ENCODE data around the gene NOP16.
"Not testable (repeated sequence)": the region's sequence is repeated elsewhere in the genome, so short reads cannot be mapped to it uniquely, and the experiment has no call there.

Gene NOP16

DNA sequence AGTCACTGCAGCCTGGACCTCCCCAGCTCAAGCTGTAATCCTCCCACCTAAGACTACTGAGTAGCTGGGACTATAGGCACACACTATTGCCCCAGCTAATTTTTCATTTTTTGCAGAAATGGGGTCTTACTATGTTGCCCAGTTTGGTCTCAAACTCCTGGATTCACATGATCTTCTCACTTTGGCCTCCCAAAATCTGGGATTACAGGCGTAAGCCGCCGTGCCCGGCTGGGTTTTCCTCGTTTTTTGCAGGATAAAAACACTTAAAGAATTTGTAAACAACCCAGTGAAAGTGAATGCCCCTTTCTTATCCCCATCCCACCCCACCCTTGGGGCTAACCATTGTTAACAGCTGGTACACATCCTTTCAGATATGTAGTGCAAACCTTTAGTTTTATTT, 20.2 kb upstream of the NOP16 start:
- Histone ChIP-seq H3K36me3 (replicated peaks; ENCODE audit: insufficient read depth, low read length) (no peaks in the 10 kb centered on the region; the same call in 1 of the 2 replicates), H3K4me3 (ENCODE audit: low read length) (no peak overlapping the region), H3K9ac (ENCODE audit: low read length) (no peak overlapping the region), H3K9me2 (replicated peaks; ENCODE audit: insufficient read depth, low read length) (no peaks in the 10 kb centered on the region), H4K20me1 (ENCODE audit: insufficient read depth, low read length) (no peaks in the 10 kb centered on the region), H3K4me1 (ENCODE audit: low read length) (peaks cover 33% of the 10 kb centered on the region), H3K27me3 (replicated peaks; ENCODE audit: insufficient read depth, low read length) (no peaks in the 10 kb centered on the region), H3F3A (ENCODE audit: insufficient read depth, low read length) (peaks cover 17% of the 10 kb centered on the region), H3K79me2 (ENCODE audit: low read length) (peaks cover 32% of the 10 kb centered on the region), H3K27ac (ENCODE audit: low read length) (no peak overlapping the region), H3K9me3 (replicated peaks; ENCODE audit: insufficient read depth, low read length) (no peaks in the 10 kb centered on the region), H2AFZ (ENCODE audit: low read length) (no peak overlapping the region), H3K4me2 (ENCODE audit: low read depth, low read length) (no peak overlapping the region)
- no peak for DNase-seq
- TF ChIP-seq, protein P1, sequence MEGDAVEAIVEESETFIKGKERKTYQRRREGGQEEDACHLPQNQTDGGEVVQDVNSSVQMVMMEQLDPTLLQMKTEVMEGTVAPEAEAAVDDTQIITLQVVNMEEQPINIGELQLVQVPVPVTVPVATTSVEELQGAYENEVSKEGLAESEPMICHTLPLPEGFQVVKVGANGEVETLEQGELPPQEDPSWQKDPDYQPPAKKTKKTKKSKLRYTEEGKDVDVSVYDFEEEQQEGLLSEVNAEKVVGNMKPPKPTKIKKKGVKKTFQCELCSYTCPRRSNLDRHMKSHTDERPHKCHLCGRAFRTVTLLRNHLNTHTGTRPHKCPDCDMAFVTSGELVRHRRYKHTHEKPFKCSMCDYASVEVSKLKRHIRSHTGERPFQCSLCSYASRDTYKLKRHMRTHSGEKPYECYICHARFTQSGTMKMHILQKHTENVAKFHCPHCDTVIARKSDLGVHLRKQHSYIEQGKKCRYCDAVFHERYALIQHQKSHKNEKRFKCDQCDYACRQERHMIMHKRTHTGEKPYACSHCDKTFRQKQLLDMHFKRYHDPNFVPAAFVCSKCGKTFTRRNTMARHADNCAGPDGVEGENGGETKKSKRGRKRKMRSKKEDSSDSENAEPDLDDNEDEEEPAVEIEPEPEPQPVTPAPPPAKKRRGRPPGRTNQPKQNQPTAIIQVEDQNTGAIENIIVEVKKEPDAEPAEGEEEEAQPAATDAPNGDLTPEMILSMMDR (IDR thresholded peaks at IDR 0.05; ENCODE audit: low read length) = no peak
- TF ChIP-seq EZH2 (optimal IDR thresholded peaks at IDR 0.05; ENCODE audit: low read depth, low read length) (no peak), EZH2phosphoT487 (IDR thresholded peaks at IDR 0.05; ENCODE audit: low read length) (no peak)

DNA sequence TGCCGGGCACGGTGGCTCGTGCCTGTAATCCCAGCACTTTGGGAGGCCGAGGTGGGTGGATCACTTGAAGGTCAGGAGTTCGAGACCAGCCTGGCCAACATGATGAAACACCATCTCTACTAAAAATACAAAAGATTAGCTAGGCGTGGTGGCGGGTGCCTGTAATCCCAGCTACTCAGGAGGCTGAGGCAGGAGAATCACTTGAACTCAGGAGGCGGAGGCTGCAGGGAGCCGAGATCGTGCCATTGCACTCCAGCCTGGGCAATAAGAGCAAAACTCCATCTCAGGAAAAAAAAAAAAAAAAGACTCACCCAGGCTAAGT, 19.8 kb upstream of the NOP16 start:
- H3K4me3 ChIP-seq (ENCODE audit: low read length); H2AFZ ChIP-seq (ENCODE audit: low read length); H3K36me3 ChIP-seq (replicated peaks; ENCODE audit: insufficient read depth, low read length); H3K4me2 ChIP-seq (ENCODE audit: low read depth, low read length); H3K9me2 ChIP-seq (replicated peaks; ENCODE audit: insufficient read depth, low read length); H3K9ac ChIP-seq (ENCODE audit: low read length); H4K20me1 ChIP-seq (ENCODE audit: insufficient read depth, low read length); H3K27ac ChIP-seq (ENCODE audit: low read length); DNase-seq; H3K27me3 ChIP-seq (replicated peaks; ENCODE audit: insufficient read depth, low read length); H3K9me3 ChIP-seq (replicated peaks; ENCODE audit: insufficient read depth, low read length): not testable (repeated sequence)
- peaks cover 28% of the 10 kb centered on the region for H3K79me2 ChIP-seq (ENCODE audit: low read length)
- H3F3A ChIP-seq (ENCODE audit: insufficient read depth, low read length) = peaks cover 17% of the 10 kb centered on the region
- peaks cover 33% of the 10 kb centered on the region for H3K4me1 ChIP-seq (ENCODE audit: low read length)

DNA sequence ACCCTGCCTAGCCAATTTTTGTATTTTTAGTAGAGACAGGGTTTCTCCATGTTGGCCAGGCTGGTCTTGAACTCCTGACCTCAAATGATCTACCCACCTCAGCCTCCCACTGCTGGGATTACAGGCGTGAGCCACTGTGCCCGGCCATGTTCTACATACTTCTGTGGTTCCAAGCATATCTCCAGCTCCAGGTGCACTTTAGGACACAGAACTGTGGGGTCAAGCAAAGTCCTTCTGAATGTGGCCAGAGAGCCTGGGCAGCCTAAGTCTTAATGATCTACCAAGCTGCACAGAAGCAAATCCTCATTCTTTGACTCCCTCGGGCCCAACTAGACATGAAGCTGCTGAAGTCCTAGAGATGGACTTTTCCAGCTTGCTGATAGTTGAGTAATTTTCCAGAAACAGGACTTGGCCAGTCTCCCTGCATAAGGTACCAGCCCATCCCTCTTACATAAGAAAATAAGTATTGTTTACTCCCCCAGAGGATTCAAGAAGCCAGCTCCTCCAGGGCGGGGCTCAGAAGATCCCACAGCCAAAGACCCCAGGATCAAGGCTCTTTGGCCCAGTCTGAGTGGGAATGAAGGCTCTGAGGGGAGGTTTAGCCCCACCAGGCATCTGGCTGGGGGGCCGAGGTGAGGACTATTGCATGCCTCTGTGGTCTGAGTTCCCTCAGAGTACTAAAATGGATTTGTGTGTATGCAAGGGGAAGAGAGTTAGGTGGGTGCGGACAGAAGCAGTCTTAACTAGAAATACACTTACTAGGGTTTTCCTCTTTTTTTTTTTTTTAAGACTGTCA, 19.3 kb upstream of the NOP16 start:
- Histone ChIP-seq H3F3A (ENCODE audit: insufficient read depth, low read length) (peaks cover 17% of the 10 kb centered on the region), H3K27me3 (replicated peaks; ENCODE audit: insufficient read depth, low read length) (no peaks in the 10 kb centered on the region), H3K9me2 (replicated peaks; ENCODE audit: insufficient read depth, low read length) (no peaks in the 10 kb centered on the region), H3K27ac (ENCODE audit: low read length) (peak overlapping the region; percentile 87), H3K4me2 (ENCODE audit: low read depth, low read length) (peak overlapping the region; percentile 79; the same call in 1 of the 2 replicates), H2AFZ (ENCODE audit: low read length) (no peak overlapping the region), H3K9ac (ENCODE audit: low read length) (peak overlapping the region; percentile 36; the same call in 1 of the 2 replicates), H4K20me1 (ENCODE audit: insufficient read depth, low read length) (no peaks in the 10 kb centered on the region), H3K9me3 (replicated peaks; ENCODE audit: insufficient read depth, low read length) (no peaks in the 10 kb centered on the region), H3K4me1 (ENCODE audit: low read length) (peaks cover 33% of the 10 kb centered on the region), H3K79me2 (ENCODE audit: low read length) (peaks cover 22% of the 10 kb centered on the region), H3K36me3 (replicated peaks; ENCODE audit: insufficient read depth, low read length) (no peaks in the 10 kb centered on the region; the same call in 1 of the 2 replicates), H3K4me3 (ENCODE audit: low read length) (no peak overlapping the region)
- TF ChIP-seq EZH2phosphoT487 (IDR thresholded peaks at IDR 0.05; ENCODE audit: low read length) (no peak), EZH2 (optimal IDR thresholded peaks at IDR 0.05; ENCODE audit: low read depth, low read length) (no peak)
- TF ChIP-seq, protein P1 (IDR thresholded peaks at IDR 0.05; ENCODE audit: low read length) = no peak
- DNase-seq = no peak

All from MM.1S (cell line).